NCI-H1436 treated with DMSO at 0.1 percent for 48 hours (cell line): ENCODE measurements around the gene PTAFR.

ENCODE experiments used
- DNase-seq: peaks from one replicate; lab custom pipeline; 2025; lab: John Stamatoyannopoulos, UW

PTAFR gene

DNA sequence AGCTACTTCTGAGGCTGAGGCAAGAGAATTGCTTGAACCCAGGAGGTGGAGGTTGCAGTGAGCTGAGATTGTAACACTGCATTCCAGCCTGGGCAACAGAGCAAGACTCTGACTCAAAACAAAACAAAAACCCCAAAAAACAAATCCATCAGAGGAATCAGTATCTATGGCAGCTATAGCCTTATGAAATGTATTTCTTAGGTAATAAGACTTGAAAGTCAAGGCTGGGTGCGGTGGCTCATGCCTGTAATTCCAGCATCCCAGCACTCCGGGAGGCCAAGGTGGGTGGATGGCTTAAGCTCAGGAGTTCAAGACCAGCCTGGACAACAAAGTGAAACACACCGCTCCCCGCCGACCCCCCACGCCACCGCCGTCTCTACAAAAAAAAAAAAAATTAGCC is 56.9 kb downstream of the PTAFR start:
- no peak for DNase-seq

DNA sequence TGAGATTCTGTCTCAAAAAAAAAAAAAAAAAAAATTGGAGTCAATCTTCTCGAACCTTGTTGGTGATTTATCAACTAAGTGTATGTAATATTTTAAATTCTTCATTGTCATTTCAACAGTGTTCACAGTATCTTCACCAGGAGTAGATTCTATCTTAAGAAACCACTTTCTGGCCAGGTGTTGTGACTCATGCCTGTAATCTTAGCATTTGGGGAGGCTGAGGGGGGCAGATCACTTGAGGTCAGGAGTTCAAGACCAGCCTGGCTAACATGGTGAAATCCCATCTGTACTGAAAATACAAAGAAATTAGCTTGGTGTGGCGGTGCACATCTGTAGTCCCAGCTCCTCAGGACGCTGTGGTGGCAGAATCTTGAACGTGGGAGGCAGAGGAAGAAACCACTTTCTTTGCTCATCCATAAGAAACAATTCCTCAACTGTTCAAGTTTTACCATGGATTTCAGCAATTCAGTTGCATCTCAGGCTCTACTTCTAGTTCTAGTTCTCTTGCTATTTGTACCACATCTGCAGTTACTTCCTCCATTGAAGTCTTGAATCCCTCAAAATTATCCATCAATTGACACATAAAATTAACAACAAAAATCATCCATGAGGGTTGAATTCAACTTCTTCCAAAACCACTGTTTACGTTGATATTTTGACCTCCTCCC is 57.7 kb downstream of the PTAFR start:
- no peak for DNase-seq

DNA sequence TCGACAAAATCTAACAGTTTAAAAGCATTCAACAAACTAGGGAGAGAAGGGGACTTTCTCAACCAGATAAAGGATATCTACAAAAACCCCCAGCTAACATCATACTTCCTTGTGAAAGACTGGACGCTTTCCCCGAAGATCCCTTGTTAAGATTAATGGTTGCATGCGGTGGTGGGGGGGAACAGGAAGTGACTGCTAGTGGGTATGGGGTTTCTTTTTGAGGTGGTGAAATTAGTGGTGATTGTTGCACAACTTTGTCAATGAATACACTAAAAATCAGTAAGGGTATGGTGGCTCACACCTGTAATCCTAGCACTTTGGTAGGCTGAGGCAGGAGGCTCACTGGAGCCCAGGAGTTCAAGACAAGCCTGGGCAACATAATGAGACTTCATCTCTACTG is 61.2 kb downstream of the PTAFR start:
- no peak for DNase-seq

DNA sequence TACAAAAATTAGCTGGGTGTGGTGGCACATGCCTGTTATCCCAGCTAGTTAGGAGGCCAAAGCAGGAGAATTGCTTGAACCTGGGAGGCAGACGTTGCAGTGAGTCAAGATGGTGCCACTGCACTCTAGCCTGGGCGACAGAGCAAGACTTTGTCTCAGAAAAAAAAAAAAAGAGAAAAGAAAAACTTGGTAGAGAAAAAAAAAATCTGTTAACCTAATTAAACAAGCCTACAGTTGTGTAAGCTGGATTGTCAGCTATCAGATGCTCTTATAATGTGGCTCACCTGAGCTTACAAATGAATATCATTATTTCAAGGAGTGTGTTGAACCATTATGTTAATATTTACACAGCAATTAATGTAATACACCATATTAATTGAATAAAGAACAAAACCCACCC is 61.6 kb downstream of the PTAFR start:
- DNase-seq = no peak

DNA sequence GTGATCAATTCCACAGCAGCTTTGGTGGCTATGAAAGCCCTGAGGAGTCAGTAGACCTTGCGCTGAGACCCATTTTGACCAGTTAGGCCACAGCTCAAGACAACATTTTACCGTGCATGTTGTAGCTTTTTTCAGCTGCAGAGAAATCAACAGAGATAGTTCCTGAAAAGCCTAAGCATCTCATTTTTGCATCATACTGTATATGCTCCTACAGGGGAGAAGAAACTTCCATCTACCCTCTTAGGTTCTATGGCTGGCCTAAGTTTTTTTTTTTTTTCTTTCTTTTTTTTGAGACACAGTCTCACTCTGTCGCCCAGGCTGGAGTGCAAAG is 63.3 kb downstream of the PTAFR start:
- no peak for DNase-seq

DNA sequence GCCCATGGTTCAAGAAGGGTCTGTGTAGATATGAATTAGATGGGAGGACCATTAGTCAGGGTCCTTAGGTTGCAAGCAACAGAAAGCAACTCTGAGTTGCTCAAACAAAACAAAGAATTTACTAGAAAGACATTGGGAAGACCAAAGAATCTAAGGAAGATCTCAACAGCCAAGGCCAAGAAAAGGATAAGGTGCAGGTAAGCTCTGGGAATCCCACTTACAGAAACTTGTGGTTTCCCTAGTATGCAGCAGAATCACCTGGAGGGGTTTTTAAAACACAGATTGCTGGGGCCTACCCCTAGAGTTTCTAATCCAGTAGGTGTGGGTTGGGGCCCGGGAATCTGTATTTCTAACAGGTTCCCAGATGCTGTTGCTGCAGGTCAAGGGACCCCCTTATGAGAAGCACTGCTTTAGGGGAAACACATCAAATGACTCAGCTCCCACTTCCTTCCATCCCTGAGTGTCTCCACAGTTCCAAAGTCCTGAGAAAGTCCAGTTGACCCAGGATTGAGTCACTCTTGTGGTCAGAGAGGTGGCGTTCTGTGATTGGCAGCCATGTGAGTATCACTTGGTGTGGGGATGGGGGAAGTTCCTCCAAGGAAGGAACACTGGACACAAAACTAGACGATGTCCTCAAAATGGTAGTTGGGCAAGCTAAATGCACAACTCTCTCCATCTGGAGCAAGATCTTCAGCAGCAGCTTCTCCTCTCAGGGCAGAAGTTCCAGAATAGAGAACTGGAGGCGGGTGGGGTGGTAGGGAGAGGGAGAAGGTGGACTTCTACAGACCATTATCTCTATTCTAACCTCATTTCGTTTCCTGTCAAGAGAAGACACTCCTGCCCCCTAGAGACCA is 63.9 kb downstream of the PTAFR start:
- DNase-seq = no peak

DNA sequence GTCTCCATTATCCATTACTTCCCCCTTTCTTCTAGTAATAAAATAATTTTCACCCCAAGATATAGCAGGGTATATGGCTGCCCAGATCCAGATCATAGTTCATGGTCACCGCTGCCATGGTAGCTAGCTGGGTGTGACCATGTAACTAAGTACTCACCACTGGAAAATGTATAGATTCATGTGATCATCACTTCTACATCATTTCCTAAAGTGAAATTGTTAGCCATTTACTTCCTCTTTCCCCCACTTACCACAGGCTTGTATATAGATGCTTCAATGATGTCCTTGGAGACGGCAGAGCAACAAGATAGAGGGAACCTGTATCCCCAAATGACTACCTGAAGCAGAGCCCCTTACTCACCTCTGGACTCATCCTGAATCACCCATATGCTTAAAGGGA is 65.3 kb downstream of the PTAFR start:
- no peak for DNase-seq

DNA sequence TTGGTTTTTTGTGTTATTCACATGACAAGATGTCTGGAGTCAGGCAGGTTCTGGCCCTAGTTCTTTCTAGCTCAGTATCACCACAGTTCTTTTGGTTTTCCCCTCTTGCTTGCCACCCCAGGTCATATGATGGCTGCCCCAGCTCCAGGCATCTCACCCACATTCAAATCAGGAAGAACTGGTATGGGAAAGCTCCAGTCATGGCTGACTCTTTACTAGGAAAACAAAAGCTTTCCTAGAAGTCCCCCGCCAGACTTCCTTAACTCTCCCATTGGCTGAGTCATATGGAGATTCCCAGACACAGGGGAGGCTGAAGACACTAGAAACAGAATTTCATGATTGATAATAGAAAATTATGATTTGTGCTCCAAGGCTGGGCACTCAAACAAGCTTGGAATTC is 65.9 kb downstream of the PTAFR start:
- no peak for DNase-seq

DNA sequence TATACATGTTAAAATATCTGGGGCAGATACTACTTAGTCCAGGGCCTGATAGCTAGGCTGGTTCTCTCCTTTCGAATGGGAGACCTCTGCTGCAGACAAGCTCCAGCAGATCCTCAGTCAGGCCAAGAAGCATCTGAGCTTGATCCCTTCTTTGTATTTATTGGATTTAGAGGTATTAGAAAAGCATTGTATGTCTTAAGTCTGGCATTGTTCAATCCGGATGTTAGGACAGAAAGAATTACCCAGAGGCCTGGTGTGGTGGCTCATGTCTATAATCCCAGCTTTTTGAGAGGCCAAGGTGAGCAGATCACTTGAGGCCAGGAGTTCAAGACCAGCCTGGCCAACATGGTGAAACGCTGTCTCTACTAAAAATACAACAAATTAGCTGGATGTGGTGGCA is 66.9 kb downstream of the PTAFR start:
- DNase-seq = no peak

DNA sequence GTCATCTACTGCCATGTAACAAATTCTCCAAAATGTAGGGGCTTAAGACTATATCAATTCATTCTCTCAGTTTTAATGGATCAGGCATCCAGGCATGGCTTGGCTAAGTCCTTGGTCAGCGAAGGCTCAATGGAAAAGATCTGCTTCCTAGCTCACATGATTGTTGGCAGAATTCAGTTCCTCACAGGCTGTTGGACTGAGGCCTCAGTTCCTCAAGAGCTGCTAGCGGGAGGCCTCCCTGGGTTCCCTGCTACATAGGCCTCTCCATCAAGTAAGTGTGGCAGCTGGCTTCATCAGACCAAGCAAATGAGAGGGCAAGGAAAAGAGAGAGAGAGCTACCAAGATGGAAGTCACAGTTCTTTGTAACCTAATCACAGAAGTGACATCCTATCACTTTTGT is 68.5 kb downstream of the PTAFR start:
- no peak for DNase-seq

DNA sequence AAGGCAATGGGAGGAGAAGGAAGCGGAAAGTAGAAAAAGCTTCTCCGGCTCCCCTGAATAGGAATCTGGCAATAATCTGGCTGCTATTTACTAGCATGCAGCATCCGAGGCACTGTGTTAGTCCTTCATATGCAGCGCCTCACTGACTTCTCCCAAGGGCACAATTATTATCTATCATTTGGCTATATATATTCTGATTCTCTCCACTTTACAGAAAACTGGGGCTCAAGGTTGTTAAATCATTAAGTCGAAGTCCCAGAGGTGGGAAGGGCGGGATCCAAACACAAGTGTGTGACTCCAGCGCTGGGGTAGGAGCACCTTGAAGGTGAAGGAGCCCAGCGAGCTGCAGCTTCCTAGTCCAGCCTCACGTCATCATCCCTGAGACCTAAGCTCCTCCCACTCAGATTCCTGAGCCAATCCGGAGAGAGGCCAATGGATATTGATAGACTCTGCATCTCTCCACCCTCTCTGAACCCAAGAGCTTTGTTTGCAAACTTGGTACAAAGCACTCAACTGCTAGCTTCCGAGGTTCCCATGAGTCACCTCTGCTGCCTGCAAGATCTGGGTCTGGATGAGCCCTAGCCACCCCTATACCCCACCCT is 71.5 kb downstream of the PTAFR start:
- peak; percentile 70 for DNase-seq

DNA sequence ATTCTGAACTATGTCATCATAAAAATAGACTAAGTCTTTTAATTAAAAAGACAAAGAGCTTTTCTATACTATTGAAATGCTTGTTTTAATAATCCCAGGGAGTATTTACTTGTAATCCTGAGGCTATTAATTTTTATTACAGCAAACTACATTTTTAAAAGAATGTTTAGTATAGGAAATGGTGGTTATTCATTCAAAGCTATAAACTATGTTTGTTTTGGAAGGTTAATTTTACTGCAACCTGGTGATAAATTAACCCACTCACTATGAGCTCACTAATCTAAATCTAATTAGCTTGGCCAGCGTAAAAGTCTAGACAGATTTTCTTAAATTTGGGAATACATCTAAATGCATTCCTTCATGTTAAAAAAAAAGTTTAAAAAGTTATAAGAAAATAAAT is 74.3 kb downstream of the PTAFR start:
- DNase-seq = no peak

DNA sequence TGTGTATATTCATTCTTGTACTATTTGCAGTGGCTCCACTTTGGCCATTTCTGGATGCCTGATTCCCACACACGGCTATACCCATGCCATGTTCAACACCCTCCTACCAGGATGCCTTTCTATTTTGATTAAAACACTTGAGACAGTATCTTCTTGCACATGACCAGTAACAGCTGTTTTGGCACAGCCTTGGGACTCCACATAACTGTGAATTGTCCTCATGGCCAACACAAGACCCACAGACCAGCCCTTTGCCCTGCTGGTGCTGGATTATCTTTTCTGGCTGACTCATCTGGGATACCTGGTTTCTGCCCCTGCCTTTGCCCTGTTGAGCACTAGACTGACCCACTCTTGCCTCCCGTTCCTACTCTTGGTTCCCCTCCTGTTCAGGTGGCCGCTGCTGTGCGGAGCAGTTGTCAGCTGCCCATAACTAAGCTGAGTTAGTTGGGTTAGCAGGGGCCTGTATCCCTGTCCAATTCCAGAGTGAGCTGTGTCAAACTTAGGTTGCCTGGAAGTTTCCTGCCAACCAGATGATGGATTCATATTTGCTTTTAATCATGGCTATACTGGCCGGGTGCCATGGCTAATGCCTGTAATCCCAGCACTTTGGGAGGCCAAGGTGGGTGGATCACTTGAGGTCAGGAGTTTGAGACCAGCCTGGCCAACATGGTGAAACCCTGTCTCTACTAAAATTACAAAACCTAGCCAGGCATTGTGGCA is 77.3 kb downstream of the PTAFR start:
- no peak for DNase-seq
